HG03442 (cell line): ENCODE results near the gene KCNIP4.

Source experiments
- ATAC-seq: cut with Tn5 transposase; IDR thresholded peaks from one replicate; pipeline ENCODE4 v1.9.1; 2021; ENCODE audit warnings: mild to moderate bottlenecking, moderate library complexity; ENCODE audit not compliant: unreplicated experiment

KCNIP4 gene

GRCh38 chr4:21113496-21114223 lies 834.9 kb downstream of the KCNIP4 start:
- ATAC-seq: no peak

- ATAC-seq: no peak
Observed at GRCh38 chr4:21102667-21103066, 845.9 kb downstream of the KCNIP4 start.

- no peak for ATAC-seq
Observed at GRCh38 chr4:21097865-21098264, 850.7 kb downstream of the KCNIP4 start.

- no peak for ATAC-seq
Observed at GRCh38 chr4:21097026-21097425, 851.5 kb downstream of the KCNIP4 start.

- no peak for ATAC-seq
Observed at GRCh38 chr4:21092531-21092930, 856.0 kb downstream of the KCNIP4 start.

GRCh38 chr4:21090094-21090666 lies 858.4 kb downstream of the KCNIP4 start:
- ATAC-seq: no peak

GRCh38 chr4:21083413-21083812 lies 865.2 kb downstream of the KCNIP4 start:
- no peak for ATAC-seq

GRCh38 chr4:21077967-21078366 lies 870.6 kb downstream of the KCNIP4 start:
- ATAC-seq: no peak

GRCh38 chr4:21067351-21067750 lies 881.2 kb downstream of the KCNIP4 start:
- ATAC-seq: no peak

- no peak for ATAC-seq
Observed at GRCh38 chr4:21061902-21062301, 886.7 kb downstream of the KCNIP4 start.

- no peak for ATAC-seq
Observed at GRCh38 chr4:21046141-21046540, 902.4 kb downstream of the KCNIP4 start.

GRCh38 chr4:21045119-21045518 lies 903.5 kb downstream of the KCNIP4 start:
- no peak for ATAC-seq

- ATAC-seq: no peak
Observed at GRCh38 chr4:21041708-21042107, 906.9 kb downstream of the KCNIP4 start.

GRCh38 chr4:21034728-21035127 lies 913.8 kb downstream of the KCNIP4 start:
- ATAC-seq: no peak

- no peak for ATAC-seq
Observed at GRCh38 chr4:21032089-21032645, 916.4 kb downstream of the KCNIP4 start.

GRCh38 chr4:21018817-21019216 lies 929.8 kb downstream of the KCNIP4 start:
- ATAC-seq: no peak

GRCh38 chr4:21013501-21013900 lies 935.1 kb downstream of the KCNIP4 start:
- ATAC-seq: no peak

GRCh38 chr4:21012851-21013331 lies 935.7 kb downstream of the KCNIP4 start:
- no peak for ATAC-seq

GRCh38 chr4:21011106-21011505 lies 937.5 kb downstream of the KCNIP4 start:
- no peak for ATAC-seq

GRCh38 chr4:21009956-21010355 lies 938.6 kb downstream of the KCNIP4 start:
- ATAC-seq: no peak

GRCh38 chr4:21005647-21006046 lies 942.9 kb downstream of the KCNIP4 start:
- no peak for ATAC-seq

GRCh38 chr4:21002976-21003375 lies 945.6 kb downstream of the KCNIP4 start:
- ATAC-seq: no peak
